Naive thymus-derived CD8-positive, alpha-beta T cell (primary cell): Measurements from ENCODE around the gene DDX52. TPM values are rescaled to one million over a fixed set of nuclear protein-coding genes. Genes with fewer than 3 reads are reported as not detected.
"Not testable (repeated sequence)": the region's sequence is repeated elsewhere in the genome, so short reads cannot be mapped to it uniquely, and the experiment has no call there.

ENCODE experiments used
- ATAC-seq, 2 donors: fragments of 150-1000 bp; cut with Tn5 transposase in 1 of 2; sonication (Bioruptor Pico), chemical (Tn5 transposase) in 1 of 2; 1 replicate in 1 of 2; 2 replicates in 1 of 2; pipeline ENCODE4 v1.10.0; 2021; ENCODE audit warnings: mild to moderate bottlenecking in 2 of 2, moderate library complexity in 2 of 2
- POLR2A ChIA-PET: fragments of 350-600 bp; sonication (Branson Sonifier 250); formaldehyde crosslinking; loops from one replicate; lab custom pipeline; 2021; ENCODE audit warnings: antibody characterized with exemption; lab: Charles Lee
- DNase-seq, 10 donors: peaks; one replicate each; pipeline versions ENCODE4 v3.0.0 to v3.0.0-alpha.2; 2020 to 2022
- H3K27ac Mint-ChIP-seq, 10 donors: one replicate each; pipeline ENCODE4 v1.8.0; 2020 to 2022; ENCODE audit warnings: mild to moderate bottlenecking in 10 of 10, mixed read lengths in 10 of 10, moderate library complexity in 4 of 10, inconsistent platforms in 1 of 10
- H3K27me3 Mint-ChIP-seq, 5 donors: one replicate each; pipeline ENCODE4 v1.8.0; 2021 to 2022; ENCODE audit warnings: mixed read lengths in 5 of 5
- H3K36me3 Mint-ChIP-seq, 3 donors: one replicate each; pipeline ENCODE4 v1.8.0; 2020 to 2022; ENCODE audit warnings: mixed read lengths in 3 of 3, mild to moderate bottlenecking in 2 of 3, inconsistent platforms in 1 of 3
- H3K4me1 Mint-ChIP-seq, 4 donors: one replicate each; pipeline ENCODE4 v1.8.0; 2021 to 2022; ENCODE audit warnings: mixed read lengths in 4 of 4
- H3K4me3 Mint-ChIP-seq, 10 donors: one replicate each; pipeline ENCODE4 v1.8.0; 2020 to 2022; ENCODE audit warnings: mild to moderate bottlenecking in 10 of 10, mixed read lengths in 10 of 10, moderate library complexity in 6 of 10, inconsistent platforms in 1 of 10
- H3K9me3 Mint-ChIP-seq, 9 donors: one replicate each; pipeline ENCODE4 v1.8.0; 2020 to 2022; ENCODE audit warnings: mixed read lengths in 9 of 9, mild to moderate bottlenecking in 3 of 9, inconsistent platforms in 1 of 9, moderate library complexity in 1 of 9
- polyA plus RNA-seq, 3 donors: library from polyadenylated mRNA; unstranded; fragments of 300-500 nt; fragmentation: Illumina TruSeq; gene quantifications; one replicate each; pipeline ENCODE4 v1.2.3, GENCODE V29; 2021
- total RNA-seq, 8 experiments: library from RNA in 2 of 8; stranded (reverse) in 2 of 8; gene quantifications; one replicate each; pipeline ENCODE4 v1.2.3 and lab custom pipeline; 2021 to 2026

DDX52 gene, protein sequence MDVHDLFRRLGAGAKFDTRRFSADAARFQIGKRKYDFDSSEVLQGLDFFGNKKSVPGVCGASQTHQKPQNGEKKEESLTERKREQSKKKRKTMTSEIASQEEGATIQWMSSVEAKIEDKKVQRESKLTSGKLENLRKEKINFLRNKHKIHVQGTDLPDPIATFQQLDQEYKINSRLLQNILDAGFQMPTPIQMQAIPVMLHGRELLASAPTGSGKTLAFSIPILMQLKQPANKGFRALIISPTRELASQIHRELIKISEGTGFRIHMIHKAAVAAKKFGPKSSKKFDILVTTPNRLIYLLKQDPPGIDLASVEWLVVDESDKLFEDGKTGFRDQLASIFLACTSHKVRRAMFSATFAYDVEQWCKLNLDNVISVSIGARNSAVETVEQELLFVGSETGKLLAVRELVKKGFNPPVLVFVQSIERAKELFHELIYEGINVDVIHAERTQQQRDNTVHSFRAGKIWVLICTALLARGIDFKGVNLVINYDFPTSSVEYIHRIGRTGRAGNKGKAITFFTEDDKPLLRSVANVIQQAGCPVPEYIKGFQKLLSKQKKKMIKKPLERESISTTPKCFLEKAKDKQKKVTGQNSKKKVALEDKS
- total RNA-seq, result 10 to 100 TPM; 30.3 to 33.6 TPM
- 10 to 100 TPM; 12.6 to 13.1 (median 12.7) TPM for polyA plus RNA-seq
- total RNA-seq (lab: John Stamatoyannopoulos, UW), result 36.5 to 89.5 (median 69.9) reads per million in 6 experiments

DNA sequence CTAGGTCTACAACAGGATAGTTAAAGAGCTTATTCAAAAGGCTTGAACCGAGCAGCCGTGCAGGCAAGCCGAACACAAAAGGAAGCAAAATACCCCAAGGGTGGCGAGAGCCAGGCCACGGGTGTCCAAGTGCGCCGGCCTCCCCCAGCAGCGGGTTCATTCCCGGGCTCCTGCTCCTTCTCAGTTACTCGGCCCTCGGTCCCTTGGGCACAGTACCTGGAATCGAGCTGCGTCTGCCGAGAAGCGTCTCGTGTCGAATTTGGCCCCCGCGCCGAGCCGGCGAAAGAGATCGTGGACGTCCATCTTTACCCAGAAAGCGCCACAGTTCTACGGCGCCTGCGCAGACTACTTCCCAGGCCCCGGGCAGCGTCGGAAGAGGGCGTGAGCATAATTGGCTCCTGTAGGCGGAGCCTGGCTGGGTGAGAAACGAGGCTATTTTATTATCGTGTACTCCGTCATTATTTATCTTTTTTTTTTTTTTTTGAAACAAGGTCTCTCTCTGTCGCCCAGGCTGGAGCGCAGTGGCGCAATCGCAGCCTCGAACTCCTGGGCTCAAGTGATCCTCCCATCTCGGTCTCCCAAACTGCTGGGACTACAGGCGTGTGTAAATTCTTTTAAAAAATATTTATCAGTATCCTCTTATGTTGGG is at the start of gene DDX52:
Gene DDX52, minus strand, starts transcription at position 329 of the 649 bp plus-strand sequence. Its CDS starts 26 bp downstream, at position 303.
- Mint-ChIP-seq H3K36me3 (peaks cover 7 to 36% (median 10%) of the 10 kb centered on the region in 3 donors), H3K4me1 (peaks cover 18 to 45% (median 36%) of the 10 kb centered on the region in 4 donors), H3K27ac (peak within 1 kb of the TSS; percentile 86 to 97 (median 95)), H3K27me3 (peaks cover 12 to 36% (median 22%) of the 10 kb centered on the region in 5 donors), H3K4me3 (peak within 1 kb of the TSS; percentile 86 to 99 (median 96)), H3K9me3 (no peaks in the 10 kb centered on the region)
- DNase-seq, result peak; percentile 77 to 93 (median 84)
- ATAC-seq, result peak; percentile 98
- POLR2A ChIA-PET, result interaction anchor here (0.5 to 2.1 kb wide), 2 partner anchors 32 to 34 kb away, joined by 3 to 9 read pairs; partner anchors contain the start of gene SYNRG

DNA sequence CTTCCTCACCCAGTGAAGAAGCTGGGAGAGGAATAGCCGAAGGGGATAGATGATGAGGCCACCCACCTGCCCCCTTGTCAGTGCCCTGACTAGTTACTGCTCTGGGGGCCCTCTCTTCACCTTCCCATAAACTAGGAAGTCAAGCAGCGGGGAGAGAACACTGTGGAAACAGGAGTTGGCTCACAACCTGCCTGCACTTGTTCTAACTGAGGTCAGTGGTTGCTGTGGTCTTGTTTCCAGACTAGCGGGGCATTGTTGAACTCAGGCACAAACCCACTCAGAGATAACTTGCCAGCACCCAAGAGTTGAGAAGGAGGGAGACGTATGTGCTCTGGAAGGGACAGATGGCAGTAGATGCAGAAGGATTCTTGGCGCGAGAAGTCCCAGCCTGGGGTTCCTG is 48.6 kb upstream of the DDX52 start:
- H3K9me3 Mint-ChIP-seq, result peaks cover 0 to 6% (median 0%) of the 10 kb centered on the region in 9 donors
- peaks cover 2 to 13% (median 5%) of the 10 kb centered on the region in 4 donors for H3K4me1 Mint-ChIP-seq
- no peak overlapping the region for H3K4me3 Mint-ChIP-seq
- peaks cover 0 to 4% (median 0%) of the 10 kb centered on the region in 3 donors for H3K36me3 Mint-ChIP-seq
- ATAC-seq, result no peak
- DNase-seq, result no peak
- no peak overlapping the region for H3K27ac Mint-ChIP-seq
- POLR2A ChIA-PET, result no interaction called here
- H3K27me3 Mint-ChIP-seq, result peaks cover 0 to 2% (median 0%) of the 10 kb centered on the region in 5 donors

DNA sequence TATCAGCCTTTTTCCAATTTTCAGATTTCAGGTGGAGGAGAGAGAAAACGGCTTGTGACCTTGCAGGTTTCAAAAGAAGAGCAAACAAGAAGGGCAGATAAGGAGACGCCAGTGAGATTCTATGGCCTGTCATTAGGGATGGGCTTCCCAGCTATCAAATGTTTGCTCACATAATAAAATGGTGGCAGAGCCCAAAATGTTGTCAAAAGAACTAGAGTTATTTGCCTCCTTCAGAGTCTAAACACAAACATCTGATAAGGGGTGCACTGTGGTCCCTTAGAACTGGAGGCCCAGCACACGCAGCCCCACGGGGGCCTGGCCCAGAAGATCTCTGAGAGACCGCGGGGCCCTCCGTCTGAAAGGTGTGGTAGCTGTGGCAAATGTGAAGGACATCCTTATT is 46.1 kb upstream of the DDX52 start:
- ATAC-seq (no peak), DNase-seq (no peak)
- Mint-ChIP-seq H3K4me3 (no peak overlapping the region), H3K36me3 (no peaks in the 10 kb centered on the region), H3K27ac (no peak overlapping the region), H3K9me3 (peaks cover 0 to under 1% (median 0%) of the 10 kb centered on the region in 9 donors), H3K4me1 (no peaks in the 10 kb centered on the region), H3K27me3 (peaks cover 0 to 4% (median 0%) of the 10 kb centered on the region in 5 donors)
- POLR2A ChIA-PET, result no interaction called here

DNA sequence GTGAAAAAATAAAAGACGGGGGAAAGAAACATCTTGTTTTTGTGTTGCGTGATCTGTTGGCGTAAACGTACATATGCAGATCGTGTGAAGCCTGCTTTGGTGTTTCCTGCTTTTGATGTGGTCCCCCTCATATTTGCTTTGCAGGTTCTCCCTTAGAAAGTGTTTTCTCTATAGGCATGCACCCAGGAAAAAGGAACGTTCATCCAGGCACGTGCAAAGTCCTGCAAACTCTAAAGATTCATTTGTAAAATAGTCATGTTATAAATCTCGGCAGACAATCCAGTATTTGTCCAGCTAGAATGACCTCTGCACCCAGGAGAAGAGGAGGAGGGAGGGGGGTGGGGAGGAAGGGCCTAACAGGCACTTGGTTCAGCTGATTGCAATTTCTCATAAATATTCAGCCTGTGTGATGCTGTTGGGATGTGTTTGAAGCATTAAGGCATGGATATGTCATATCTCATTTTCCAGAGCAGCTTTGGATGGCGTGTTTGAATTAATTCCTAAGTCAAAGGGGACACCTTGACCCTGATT is 40.3 kb upstream of the DDX52 start:
- Mint-ChIP-seq H3K27me3 (peaks cover 0 to 6% (median 0%) of the 10 kb centered on the region in 5 donors), H3K27ac (peak overlapping the region in 1 of 10 donors; percentile 53), H3K36me3 (peaks cover 0 to 2% (median under 1%) of the 10 kb centered on the region in 3 donors), H3K9me3 (peaks cover 0 to 4% (median under 1%) of the 10 kb centered on the region in 9 donors), H3K4me1 (peaks cover 7 to 23% (median 11%) of the 10 kb centered on the region in 4 donors), H3K4me3 (peak overlapping the region in 2 of 10 donors; percentile 5 to 10)
- peak in 1 of 2 donors; percentile 65 for ATAC-seq
- DNase-seq, result peak in 3 of 10 donors; percentile 14 to 44 (median 31)
- POLR2A ChIA-PET, result no interaction called here

DNA sequence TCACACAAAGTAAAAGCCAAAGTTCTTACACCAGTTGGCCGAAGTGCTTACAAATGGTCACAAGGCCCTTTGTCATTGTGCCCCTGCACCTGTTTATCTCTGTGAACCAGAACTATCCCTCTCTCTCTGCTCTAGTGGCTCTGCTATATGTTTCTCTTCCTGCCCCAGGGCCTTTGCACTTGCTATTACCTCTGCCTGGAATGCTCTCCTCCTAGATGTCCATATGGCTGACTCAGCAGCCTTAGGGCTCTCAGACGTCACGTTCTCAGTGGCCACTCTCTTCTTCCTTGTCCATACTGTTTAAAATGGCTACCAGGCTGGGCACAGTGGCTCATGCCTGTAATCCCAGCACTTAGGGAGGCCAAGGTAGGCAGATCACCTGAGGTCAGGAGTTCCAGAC is 38.8 kb upstream of the DDX52 start:
- H3K4me1 Mint-ChIP-seq, result peaks cover 7 to 23% (median 11%) of the 10 kb centered on the region in 4 donors
- POLR2A ChIA-PET, result no interaction called here

DNA sequence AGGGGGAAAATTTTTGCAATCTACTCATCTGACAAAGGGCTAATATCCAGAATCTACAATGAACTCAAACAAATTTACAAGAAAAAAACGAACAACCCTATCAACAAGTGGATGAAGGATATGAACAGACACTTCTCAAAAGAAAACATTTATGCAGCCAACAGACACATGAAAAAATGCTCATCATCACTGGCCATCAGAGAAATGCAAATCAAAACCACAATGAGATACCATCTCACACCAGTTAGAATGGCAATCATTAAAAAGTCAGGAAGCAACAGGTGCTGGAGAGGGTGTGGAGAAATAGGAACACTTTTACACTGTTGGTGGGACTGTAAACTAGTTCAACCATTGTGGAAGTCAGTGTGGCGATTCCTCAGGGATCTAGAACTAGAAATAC is 36.7 kb upstream of the DDX52 start:
- DNase-seq, H3K4me3 Mint-ChIP-seq, H3K9me3 Mint-ChIP-seq, ATAC-seq, POLR2A ChIA-PET, H3K27ac Mint-ChIP-seq, H3K36me3 Mint-ChIP-seq: not testable (repeated sequence)
- Mint-ChIP-seq H3K4me1 (peaks cover 7 to 23% (median 11%) of the 10 kb centered on the region in 4 donors), H3K27me3 (peaks cover 2 to 17% (median 13%) of the 10 kb centered on the region in 5 donors)

More for the DNA sequence above, 38.8 kb upstream of the DDX52 start:
- Mint-ChIP-seq H3K9me3 (peaks cover 0 to 9% (median 3%) of the 10 kb centered on the region in 9 donors), H3K36me3 (peaks cover 0 to 5% (median 3%) of the 10 kb centered on the region in 3 donors), H3K27ac (peak overlapping the region in 1 of 10 donors; percentile 57), H3K4me3 (no peak overlapping the region), H3K27me3 (peaks cover 0 to 17% (median 7%) of the 10 kb centered on the region in 5 donors)
- no peak for ATAC-seq
- no peak for DNase-seq

DNA sequence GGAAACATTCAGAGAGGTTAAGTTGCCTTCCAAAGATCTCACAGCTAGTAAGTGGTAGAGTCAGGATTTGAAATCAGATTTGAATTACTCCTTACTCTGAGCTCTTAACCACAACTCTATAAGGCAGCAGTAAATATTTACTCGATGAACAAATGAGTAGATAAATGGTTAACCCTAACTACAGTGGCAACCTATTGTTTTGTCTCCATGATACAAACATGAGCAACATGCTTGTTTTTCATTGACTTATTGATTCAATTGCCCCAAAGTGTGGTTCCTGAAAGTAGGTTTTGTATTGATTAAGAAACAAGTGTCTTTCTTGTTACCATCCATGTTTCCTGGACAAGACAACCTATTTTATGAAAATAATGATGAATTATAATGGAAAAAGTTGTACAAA is 34.8 kb upstream of the DDX52 start:
- ATAC-seq (no peak), DNase-seq (no peak)
- POLR2A ChIA-PET, result no interaction called here
- Mint-ChIP-seq H3K9me3 (peaks cover 0 to 9% (median 3%) of the 10 kb centered on the region in 9 donors), H3K4me1 (peaks cover 0 to 10% (median 2%) of the 10 kb centered on the region in 4 donors), H3K4me3 (no peak overlapping the region), H3K27ac (no peak overlapping the region), H3K36me3 (peaks cover 0 to 5% (median 3%) of the 10 kb centered on the region in 3 donors), H3K27me3 (peaks cover 2 to 18% (median 14%) of the 10 kb centered on the region in 5 donors)

DNA sequence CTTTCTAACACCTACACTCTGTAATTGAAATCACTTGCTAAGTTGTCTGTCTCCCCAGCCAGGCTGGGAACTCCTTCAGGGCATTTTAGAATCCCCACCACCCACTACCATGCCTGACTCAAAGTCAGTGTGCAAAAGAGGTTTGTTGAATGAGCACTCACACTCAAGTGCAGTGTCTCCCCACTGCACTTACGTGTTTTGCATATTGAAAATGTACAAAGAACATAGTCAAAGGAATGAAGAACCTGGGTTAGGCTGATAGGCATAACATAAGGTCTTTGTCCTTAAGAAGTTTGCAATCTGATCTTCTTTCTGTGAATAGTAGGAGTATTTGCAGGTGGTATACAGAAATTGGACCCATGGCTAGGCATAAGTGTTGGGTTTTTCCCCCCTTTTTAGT is 33.8 kb upstream of the DDX52 start:
- Mint-ChIP-seq H3K4me3 (no peak overlapping the region), H3K27ac (no peak overlapping the region), H3K36me3 (peaks cover 0 to 5% (median 3%) of the 10 kb centered on the region in 3 donors), H3K4me1 (peaks cover 0 to 4% (median 1%) of the 10 kb centered on the region in 4 donors), H3K9me3 (peaks cover 0 to 9% (median 3%) of the 10 kb centered on the region in 9 donors), H3K27me3 (peaks cover 2 to 18% (median 14%) of the 10 kb centered on the region in 5 donors)
- DNase-seq (no peak), ATAC-seq (no peak)
- POLR2A ChIA-PET, result no interaction called here

DNA sequence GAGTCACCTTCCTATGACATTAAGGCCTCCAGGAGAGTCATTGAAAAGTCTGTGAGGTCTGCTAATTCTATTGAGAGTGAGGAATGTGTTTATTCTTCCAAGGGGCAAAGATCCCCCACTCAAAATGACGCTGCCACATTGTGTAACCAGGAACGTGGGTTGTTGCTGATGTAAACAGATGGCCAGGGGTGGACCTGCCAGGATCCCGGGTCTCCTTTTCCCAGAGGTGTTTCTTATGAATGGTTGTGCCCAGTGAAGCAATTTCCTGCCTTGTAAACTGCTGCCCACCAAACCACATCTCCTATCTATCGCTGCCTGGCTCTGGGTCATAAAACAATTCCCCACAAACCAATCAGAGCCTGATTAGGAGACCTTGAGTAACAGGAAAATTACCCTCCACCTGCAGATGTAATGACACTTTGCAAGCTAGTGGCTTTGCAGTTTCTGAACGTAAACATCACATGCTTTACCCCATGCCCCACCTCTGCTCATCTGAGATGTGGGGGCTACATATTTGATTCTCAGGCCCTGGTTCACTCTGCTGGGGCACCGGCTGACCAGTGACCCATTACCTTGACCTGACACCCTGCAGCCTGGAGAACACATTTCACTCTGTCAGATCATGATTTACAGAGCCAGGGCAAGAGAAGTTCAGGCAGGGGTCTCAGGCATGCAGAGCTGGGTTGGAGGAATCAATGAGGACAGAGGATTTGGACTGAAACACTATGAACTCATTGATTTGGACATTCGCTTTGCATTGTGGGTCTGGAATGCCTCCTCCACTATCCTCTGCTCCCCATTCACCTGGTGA is 33.1 kb upstream of the DDX52 start:
- Mint-ChIP-seq H3K27ac (no peak overlapping the region), H3K36me3 (peaks cover 0 to 5% (median 3%) of the 10 kb centered on the region in 3 donors)

DNA sequence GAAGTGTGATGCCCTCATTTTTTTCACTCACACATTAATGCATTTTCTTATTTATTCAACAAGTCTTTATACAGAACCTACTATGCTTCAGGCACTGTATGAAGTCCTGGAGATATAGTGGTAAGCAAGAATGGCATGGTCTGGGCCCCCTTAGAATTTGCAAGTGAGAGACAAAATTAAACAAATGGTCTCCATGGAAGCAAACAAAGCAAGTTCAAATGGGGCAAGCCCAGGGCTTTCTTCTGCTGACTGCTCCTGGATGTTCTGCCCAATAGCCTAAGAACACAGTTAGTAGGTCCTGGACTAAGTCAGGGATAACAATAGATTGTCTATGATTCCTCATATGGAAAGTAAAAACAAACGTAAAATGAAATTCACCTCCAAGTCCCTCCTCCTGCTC is 31.3 kb upstream of the DDX52 start:
- Mint-ChIP-seq H3K36me3 (peaks cover 0 to 5% (median 3%) of the 10 kb centered on the region in 3 donors), H3K27me3 (peaks cover 2 to 18% (median 14%) of the 10 kb centered on the region in 5 donors), H3K9me3 (peaks cover 0 to 9% (median 3%) of the 10 kb centered on the region in 9 donors), H3K27ac (no peak overlapping the region), H3K4me3 (no peak overlapping the region), H3K4me1 (no peaks in the 10 kb centered on the region)
- ATAC-seq (no peak), DNase-seq (no peak)
- POLR2A ChIA-PET, result no interaction called here

More for the DNA sequence above, 33.1 kb upstream of the DDX52 start:
- Mint-ChIP-seq H3K4me1 (no peaks in the 10 kb centered on the region), H3K27me3 (peaks cover 2 to 18% (median 14%) of the 10 kb centered on the region in 5 donors), H3K9me3 (peaks cover 0 to 9% (median 3%) of the 10 kb centered on the region in 9 donors), H3K4me3 (no peak overlapping the region)
- no peak for DNase-seq
- POLR2A ChIA-PET, result no interaction called here
- no peak for ATAC-seq

DNA sequence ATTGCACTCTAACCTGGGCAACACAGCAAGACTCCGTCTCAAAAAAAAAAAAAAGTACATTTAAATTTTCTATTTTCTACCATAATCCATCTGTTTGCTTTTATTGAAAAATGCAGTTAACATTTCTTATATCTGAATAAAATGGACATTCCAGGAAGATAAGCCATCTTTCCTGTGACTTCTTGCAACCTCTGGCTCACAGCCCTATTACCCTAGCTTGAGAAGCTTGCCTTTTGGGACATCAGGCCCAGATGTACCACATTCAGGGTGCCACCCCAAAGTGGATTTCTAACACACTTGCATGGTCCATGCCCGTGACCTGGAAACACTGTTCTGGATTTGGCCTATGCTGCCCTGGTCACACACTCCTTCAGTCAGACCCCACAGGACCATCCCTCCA is 30.1 kb upstream of the DDX52 start:
- POLR2A ChIA-PET, result no interaction called here
- no peak for DNase-seq
- H3K9me3 Mint-ChIP-seq, result peaks cover 0 to 4% (median 0%) of the 10 kb centered on the region in 9 donors

More for the DNA sequence above, 30.1 kb upstream of the DDX52 start:
- H3K27ac Mint-ChIP-seq, result no peak overlapping the region
- no peaks in the 10 kb centered on the region for H3K4me1 Mint-ChIP-seq
- peaks cover 0 to 2% (median under 1%) of the 10 kb centered on the region in 3 donors for H3K36me3 Mint-ChIP-seq
- no peak for ATAC-seq
- H3K27me3 Mint-ChIP-seq, result peaks cover 2 to 18% (median 13%) of the 10 kb centered on the region in 5 donors
- no peak overlapping the region for H3K4me3 Mint-ChIP-seq
